ENCODE measurements around the gene TRPC1.
"Not testable (repeated sequence)": the region's sequence is repeated elsewhere in the genome, so short reads cannot be mapped to it uniquely, and the experiment has no call there.

The TRPC1 gene

GRCh38 chr3:142732066-142732465 is 8.2 kb downstream of the TRPC1 start:
- Histone ChIP-seq H3K27ac (no peak overlapping the region), H3K9ac (ENCODE audit: insufficient read length) (no peak overlapping the region), H3K4me3 (no peak overlapping the region), H3K9me3 (ENCODE audit: low read depth, low read length) (no peaks in the 10 kb centered on the region), H3K36me3 (ENCODE audit: insufficient read depth, low read length) (no peaks in the 10 kb centered on the region)
- no peak for TF ChIP-seq EZH2 (IDR thresholded peaks at IDR 0.05)
- no peak for TF ChIP-seq POLR2AphosphoS5 (IDR thresholded peaks at IDR 0.05; ENCODE audit: borderline replicate concordance, low read depth, low read length)
- no peak for TF ChIP-seq FOXP2 (optimal IDR thresholded peaks at IDR 0.05; ENCODE audit: control extremely low read depth, extremely low read length, insufficient read depth)
- DNase-seq (ENCODE audit: low read depth, low spot score) = no peak

GRCh38 chr3:142734834-142735233 is 11.0 kb downstream of the TRPC1 start:
- H3K9ac ChIP-seq (ENCODE audit: insufficient read length) = no peak overlapping the region
- DNase-seq (ENCODE audit: low read depth, low spot score) = no peak
- H3K27ac ChIP-seq = no peak overlapping the region
- H3K36me3 ChIP-seq (ENCODE audit: insufficient read depth, low read length) = no peaks in the 10 kb centered on the region
- H3K4me3 ChIP-seq = no peak overlapping the region
- TF ChIP-seq FOXP2 (optimal IDR thresholded peaks at IDR 0.05; ENCODE audit: control extremely low read depth, extremely low read length, insufficient read depth) (no peak), EZH2 (IDR thresholded peaks at IDR 0.05) (no peak), POLR2AphosphoS5 (IDR thresholded peaks at IDR 0.05; ENCODE audit: borderline replicate concordance, low read depth, low read length) (no peak)
- H3K9me3 ChIP-seq (ENCODE audit: low read depth, low read length) = no peaks in the 10 kb centered on the region

GRCh38 chr3:142735462-142735861 is 11.6 kb downstream of the TRPC1 start:
- Histone ChIP-seq H3K36me3 (ENCODE audit: insufficient read depth, low read length) (no peaks in the 10 kb centered on the region), H3K4me3 (no peak overlapping the region)

GRCh38 chr3:142738396-142738795 is 14.6 kb downstream of the TRPC1 start:
- Histone ChIP-seq H3K27ac (no peak overlapping the region), H3K9ac (ENCODE audit: insufficient read length) (no peak overlapping the region), H3K4me3 (no peak overlapping the region), H3K9me3 (ENCODE audit: low read depth, low read length) (no peaks in the 10 kb centered on the region), H3K36me3 (ENCODE audit: insufficient read depth, low read length) (no peaks in the 10 kb centered on the region)
- TF ChIP-seq POLR2AphosphoS5 (IDR thresholded peaks at IDR 0.05; ENCODE audit: borderline replicate concordance, low read depth, low read length) (no peak), EZH2 (IDR thresholded peaks at IDR 0.05) (no peak), FOXP2 (optimal IDR thresholded peaks at IDR 0.05; ENCODE audit: control extremely low read depth, extremely low read length, insufficient read depth) (no peak)
- DNase-seq (ENCODE audit: low read depth, low spot score) = no peak

More at GRCh38 chr3:142735462-142735861, 11.6 kb downstream of the TRPC1 start:
- Histone ChIP-seq H3K9me3 (ENCODE audit: low read depth, low read length) (no peaks in the 10 kb centered on the region), H3K27ac (no peak overlapping the region), H3K9ac (ENCODE audit: insufficient read length) (no peak overlapping the region)
- DNase-seq (ENCODE audit: low read depth, low spot score) = no peak
- TF ChIP-seq POLR2AphosphoS5 (IDR thresholded peaks at IDR 0.05; ENCODE audit: borderline replicate concordance, low read depth, low read length) (no peak), FOXP2 (optimal IDR thresholded peaks at IDR 0.05; ENCODE audit: control extremely low read depth, extremely low read length, insufficient read depth) (no peak), EZH2 (IDR thresholded peaks at IDR 0.05) (no peak)

GRCh38 chr3:142746646-142747045 is 22.8 kb downstream of the TRPC1 start:
- TF ChIP-seq POLR2AphosphoS5 (IDR thresholded peaks at IDR 0.05; ENCODE audit: borderline replicate concordance, low read depth, low read length) = no peak
- no peak for TF ChIP-seq EZH2 (IDR thresholded peaks at IDR 0.05)
- no peak for TF ChIP-seq FOXP2 (optimal IDR thresholded peaks at IDR 0.05; ENCODE audit: control extremely low read depth, extremely low read length, insufficient read depth)
- no peak for DNase-seq (ENCODE audit: low read depth, low spot score)
- Histone ChIP-seq H3K27ac (no peak overlapping the region), H3K9me3 (ENCODE audit: low read depth, low read length) (no peaks in the 10 kb centered on the region), H3K4me3 (no peak overlapping the region), H3K9ac (ENCODE audit: insufficient read length) (no peak overlapping the region), H3K36me3 (ENCODE audit: insufficient read depth, low read length) (peaks cover 4% of the 10 kb centered on the region; the same call in 1 of the 2 replicates)

- H3K9me3 ChIP-seq (ENCODE audit: low read depth, low read length); H3K4me3 ChIP-seq; H3K27ac ChIP-seq; H3K9ac ChIP-seq (ENCODE audit: insufficient read length); DNase-seq (ENCODE audit: low read depth, low spot score); H3K36me3 ChIP-seq (ENCODE audit: insufficient read depth, low read length): not testable (repeated sequence)
Measured at GRCh38 chr3:142750531-142750930, 26.7 kb downstream of the TRPC1 start.

GRCh38 chr3:142752605-142753004 is 28.8 kb downstream of the TRPC1 start:
- not testable (repeated sequence) for H3K36me3 ChIP-seq (ENCODE audit: insufficient read depth, low read length); H3K27ac ChIP-seq; DNase-seq (ENCODE audit: low read depth, low spot score); H3K9me3 ChIP-seq (ENCODE audit: low read depth, low read length); H3K4me3 ChIP-seq; H3K9ac ChIP-seq (ENCODE audit: insufficient read length)

- Histone ChIP-seq H3K4me3 (no peak overlapping the region), H3K9ac (ENCODE audit: insufficient read length) (no peak overlapping the region), H3K27ac (no peak overlapping the region), H3K9me3 (ENCODE audit: low read depth, low read length) (no peaks in the 10 kb centered on the region), H3K36me3 (ENCODE audit: insufficient read depth, low read length) (no peaks in the 10 kb centered on the region)
- TF ChIP-seq FOXP2 (optimal IDR thresholded peaks at IDR 0.05; ENCODE audit: control extremely low read depth, extremely low read length, insufficient read depth) = no peak
- TF ChIP-seq POLR2AphosphoS5 (IDR thresholded peaks at IDR 0.05; ENCODE audit: borderline replicate concordance, low read depth, low read length) = no peak
- TF ChIP-seq EZH2 (IDR thresholded peaks at IDR 0.05) = no peak
- DNase-seq (ENCODE audit: low read depth, low spot score) = no peak
Measured at GRCh38 chr3:142754494-142754893, 30.7 kb downstream of the TRPC1 start.

- no peak overlapping the region for H3K4me3 ChIP-seq
- H3K9me3 ChIP-seq (ENCODE audit: low read depth, low read length) = no peaks in the 10 kb centered on the region
- TF ChIP-seq EZH2 (IDR thresholded peaks at IDR 0.05) (no peak), FOXP2 (optimal IDR thresholded peaks at IDR 0.05; ENCODE audit: control extremely low read depth, extremely low read length, insufficient read depth) (no peak), POLR2AphosphoS5 (IDR thresholded peaks at IDR 0.05; ENCODE audit: borderline replicate concordance, low read depth, low read length) (no peak)
- H3K9ac ChIP-seq (ENCODE audit: insufficient read length) = no peak overlapping the region
- H3K27ac ChIP-seq = no peak overlapping the region
- no peak for DNase-seq (ENCODE audit: low read depth, low spot score)
- no peaks in the 10 kb centered on the region for H3K36me3 ChIP-seq (ENCODE audit: insufficient read depth, low read length)
Measured at GRCh38 chr3:142768338-142768737, 44.5 kb downstream of the TRPC1 start.
